ENCODE measurements around the gene RANBP3. TPM values are rescaled to one million over a fixed set of nuclear protein-coding genes. Genes with fewer than 3 reads are reported as not detected.

The RANBP3 gene
- total RNA-seq, 1 donor from 2014 or later = 98.5 TPM

DNA sequence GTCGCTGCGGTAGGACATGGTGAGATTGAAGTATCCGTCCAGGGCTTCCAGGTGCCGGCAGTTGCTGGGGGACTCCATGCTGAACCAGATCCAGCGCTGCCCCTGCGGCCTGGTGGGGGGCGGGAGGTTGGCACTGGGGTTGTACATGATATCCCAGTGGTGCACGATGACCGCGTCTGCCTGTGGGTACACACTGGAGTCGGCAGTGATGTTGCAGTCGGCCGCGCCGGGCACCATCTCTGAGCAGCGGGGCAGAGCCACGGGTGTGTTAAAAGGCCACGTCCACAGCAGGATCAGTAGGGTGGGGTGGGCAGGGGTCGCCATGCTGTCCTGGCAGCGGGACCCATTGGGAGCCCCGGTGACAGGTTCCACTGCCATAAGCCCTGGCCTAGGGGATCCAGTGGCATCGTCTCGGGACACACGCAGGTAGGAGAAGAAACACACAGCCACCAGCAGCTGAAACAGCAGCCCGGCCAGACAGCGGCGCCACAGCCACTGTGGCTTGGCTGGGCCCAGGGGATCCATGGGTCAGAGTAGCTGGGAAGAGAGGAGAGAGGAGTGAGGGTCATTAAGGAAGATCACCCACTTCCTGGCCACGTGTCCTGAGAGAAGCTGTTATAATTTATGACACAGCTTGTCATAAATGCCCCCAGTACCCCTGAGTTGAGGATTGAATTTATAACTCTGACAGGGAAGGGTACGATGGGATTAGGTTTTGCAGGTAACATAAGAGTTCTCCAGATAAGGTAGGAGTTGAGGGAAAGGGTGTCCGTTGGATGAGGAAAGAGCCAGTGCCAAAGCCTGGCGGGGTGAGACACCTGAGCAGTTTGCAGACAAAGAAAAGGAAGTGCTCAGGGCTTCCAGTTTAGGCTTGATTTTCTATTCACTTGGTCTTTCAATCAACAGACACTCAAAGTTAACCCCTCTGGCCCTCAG lies 110.5 kb downstream of the RANBP3 start:
- CTCF ChIA-PET = no interaction called here
- no peak for ATAC-seq (ENCODE audit: low read depth)
- Mint-ChIP-seq H3K27me3 (peaks cover 9% of the 10 kb centered on the region), H3K4me3 (no peak overlapping the region), H3K4me1 (no peaks in the 10 kb centered on the region), H3K36me3 (ENCODE audit: low read depth) (no peaks in the 10 kb centered on the region), H3K9me3 (no peaks in the 10 kb centered on the region), H3K27ac (no peak overlapping the region)
- POLR2A ChIA-PET = no interaction called here
- intact Hi-C loops (cut with micrococcal nuclease) = no loop called here
- DNase-seq = no peak
- no peak for TF ChIP-seq CTCF (IDR thresholded peaks at IDR 0.05)

Other genes with a start within 250 kb of the RANBP3 start
- 7.5 and 9.8 TPM in 2 replicates for gene PRR22, start 193.4 kb downstream of the RANBP3 start, total RNA-seq
- gene DUS3L, start 187.0 kb downstream of the RANBP3 start, total RNA-seq = 82.8 and 89.1 TPM in 2 replicates
- gene NRTN, start 173.1 kb downstream of the RANBP3 start, total RNA-seq = 0.32 and 0.42 TPM in 2 replicates
- gene FUT6, start 138.4 kb downstream of the RANBP3 start, total RNA-seq = not detected in 2 replicates
- gene FUT3, start 126.7 kb downstream of the RANBP3 start, total RNA-seq = not detected in 2 replicates
- not detected in 2 replicates for gene FUT5, start 107.6 kb downstream of the RANBP3 start, total RNA-seq
- gene NDUFA11, start 74.3 kb downstream of the RANBP3 start, total RNA-seq = 193 and 225 TPM in 2 replicates
- gene VMAC, start 73.3 kb downstream of the RANBP3 start, total RNA-seq = 11.2 and 13.3 TPM in 2 replicates
- 15.9 and 21.6 TPM in 2 replicates for gene CAPS, start 63.9 kb downstream of the RANBP3 start, total RNA-seq
- gene RFX2, start 132.4 kb upstream of the RANBP3 start, total RNA-seq = 5.2 and 7.0 TPM in 2 replicates
- gene ACSBG2, start 157.5 kb upstream of the RANBP3 start, total RNA-seq = not detected in 2 replicates

Data from activated B cell treated with CpG ODN at 0.5 μM for 24 hours (primary cell).